GM21717 (cell line): ENCODE measurements around the gene MYO16.
"Not testable (repeated sequence)": the region's sequence is repeated elsewhere in the genome, so short reads cannot be mapped to it uniquely, and the experiment has no call there.

ENCODE experiments used
- ATAC-seq: cut with Tn5 transposase; IDR thresholded peaks from one replicate; pipeline ENCODE4 v1.9.1; 2021; ENCODE audit warnings: mild to moderate bottlenecking, moderate library complexity; ENCODE audit not compliant: unreplicated experiment

Gene MYO16

GRCh38 chr13:109024611-109025010 lies 395.2 kb downstream of the MYO16 start:
- no peak for ATAC-seq

GRCh38 chr13:109026266-109026665 lies 396.9 kb downstream of the MYO16 start:
- no peak for ATAC-seq

- ATAC-seq: no peak
These were observed 399.2 kb downstream of the MYO16 start for GRCh38 chr13:109028624-109029023.

- ATAC-seq: no peak
These were observed 403.7 kb downstream of the MYO16 start for GRCh38 chr13:109033090-109033489.

GRCh38 chr13:109036078-109036780 lies 406.8 kb downstream of the MYO16 start:
- no peak for ATAC-seq

- no peak for ATAC-seq
These were observed 414.2 kb downstream of the MYO16 start for GRCh38 chr13:109043636-109044035.

- ATAC-seq: no peak
These were observed 426.4 kb downstream of the MYO16 start for GRCh38 chr13:109055850-109056249.

GRCh38 chr13:109058087-109058486 lies 428.7 kb downstream of the MYO16 start:
- ATAC-seq: no peak

- ATAC-seq: no peak
These were observed 443.1 kb downstream of the MYO16 start for GRCh38 chr13:109072505-109072904.

GRCh38 chr13:109074436-109074835 lies 445.0 kb downstream of the MYO16 start:
- ATAC-seq: no peak

GRCh38 chr13:109074853-109075252 lies 445.4 kb downstream of the MYO16 start:
- no peak for ATAC-seq

GRCh38 chr13:109087916-109088623 lies 458.7 kb downstream of the MYO16 start:
- no peak for ATAC-seq

GRCh38 chr13:109088624-109088917 lies 459.2 kb downstream of the MYO16 start:
- no peak for ATAC-seq

- no peak for ATAC-seq
These were observed 461.4 kb downstream of the MYO16 start for GRCh38 chr13:109090796-109091195.

GRCh38 chr13:109091249-109091648 lies 461.8 kb downstream of the MYO16 start:
- ATAC-seq: no peak

- not testable (repeated sequence) for ATAC-seq
These were observed 462.8 kb downstream of the MYO16 start for GRCh38 chr13:109092186-109092585.

- no peak for ATAC-seq
These were observed 464.6 kb downstream of the MYO16 start for GRCh38 chr13:109093998-109094397.

- ATAC-seq: no peak
These were observed 465.7 kb downstream of the MYO16 start for GRCh38 chr13:109095126-109095525.

GRCh38 chr13:109096101-109096500 lies 466.7 kb downstream of the MYO16 start:
- no peak for ATAC-seq

GRCh38 chr13:109100705-109101304 lies 471.4 kb downstream of the MYO16 start:
- no peak for ATAC-seq

- ATAC-seq: no peak
These were observed 472.2 kb downstream of the MYO16 start for GRCh38 chr13:109101550-109102144.

GRCh38 chr13:109105899-109106298 lies 476.5 kb downstream of the MYO16 start:
- ATAC-seq: no peak
